B cell (primary cell): ENCODE results near the gene MPIG6B. TPM values are rescaled to one million over a fixed set of nuclear protein-coding genes. Genes with fewer than 3 reads are reported as not detected.

Experiments
- ATAC-seq: fragments of 200-7000 bp; cut with Tn5 transposase; one replicate; pipeline ENCODE4 v1.10.0; 2021; ENCODE audit warnings: low read depth, mild to moderate bottlenecking, moderate number of reproducible peaks, moderate library complexity
- CTCF ChIA-PET: fragments of 350-600 bp; sonication (Branson Sonifier 250); formaldehyde crosslinking; loops from one replicate; lab custom pipeline; 2021; ENCODE audit warnings: antibody characterized with exemption, inconsistent platforms; lab: Charles Lee
- POLR2A ChIA-PET: fragments of 350-600 bp; sonication (Branson Sonifier 250); formaldehyde crosslinking; loops from one replicate; lab custom pipeline; 2021; ENCODE audit warnings: antibody characterized with exemption; lab: Charles Lee
- DNase-seq: peaks from one replicate; pipeline ENCODE4 v3.0.0; 2013
- H2AFZ ChIP-seq: 2 replicates; pipeline ENCODE4 v1.6.1; 2012; ENCODE audit warnings: mild to moderate bottlenecking, low read depth, low read length; ENCODE audit not compliant: insufficient read depth, poor library complexity, severe bottlenecking
- H3K27ac ChIP-seq, 2 donors: 1 replicate in 1 of 2; 2 replicates in 1 of 2; pipeline ENCODE4 v1.5.1; 2012 to 2013; ENCODE audit warnings: low read length in 2 of 2, mild to moderate bottlenecking in 2 of 2, moderate library complexity in 1 of 2
- H3K27me3 ChIP-seq, 4 experiments: fragments of 200-600 bp in 1 of 4; sonication (generic) in 1 of 4; replicated peaks in 1 of 4; 1 replicate in 2 of 4; 2 replicates in 2 of 4; pipeline versions ENCODE4 v1.6.1 to v1.7.0; 2013 to 2016; ENCODE audit warnings: low read length in 3 of 4, mild to moderate bottlenecking in 2 of 4, mixed read lengths in 1 of 4, moderate library complexity in 1 of 4; ENCODE audit not compliant: insufficient read depth in 4 of 4, control insufficient read depth in 3 of 4; ENCODE audit errors: control extremely low read depth in 1 of 4
- H3K36me3 ChIP-seq, 2 experiments: replicated peaks in 1 of 2; 1 replicate in 1 of 2; 2 replicates in 1 of 2; pipeline versions ENCODE4 v1.6.1 to v1.7.1; 2013; ENCODE audit warnings: low read length in 1 of 2; ENCODE audit not compliant: insufficient read depth in 2 of 2, control insufficient read depth in 1 of 2; ENCODE audit errors: control extremely low read depth in 1 of 2, extremely low read depth in 1 of 2
- H3K4me1 ChIP-seq, 2 donors: fragments of 200-600 bp in 1 of 2; sonication (generic) in 1 of 2; 1 replicate in 1 of 2; 2 replicates in 1 of 2; pipeline versions ENCODE4 v1.5.1 to v1.6.1; 2013 to 2017; ENCODE audit warnings: low read length in 2 of 2; ENCODE audit not compliant: control insufficient read depth in 2 of 2, insufficient read depth in 2 of 2
- H3K4me2 ChIP-seq: replicated peaks from 2 replicates; pipeline ENCODE3; 2012; ENCODE audit warnings: mild to moderate bottlenecking, low read depth, low read length; ENCODE audit not compliant: poor library complexity, severe bottlenecking
- H3K4me3 ChIP-seq, 5 experiments: fragments of 200-600 bp in 1 of 5; sonication (generic) in 1 of 5; 1 replicate in 3 of 5; 2 replicates in 2 of 5; pipeline versions ENCODE4 v1.5.1 to v1.7.0; 2011 to 2016; ENCODE audit warnings: low read length in 4 of 5, mild to moderate bottlenecking in 4 of 5, low read depth in 2 of 5, control low read depth in 1 of 5, moderate library complexity in 1 of 5; ENCODE audit not compliant: insufficient read depth in 1 of 5; ENCODE audit errors: control extremely low read depth in 1 of 5, extremely low read depth in 1 of 5
- H3K79me2 ChIP-seq: fragments of 200-600 bp; sonication (generic); one replicate; pipeline ENCODE4 v1.6.0; 2016; ENCODE audit warnings: low read length; ENCODE audit not compliant: control insufficient read depth, insufficient read depth
- H3K9ac ChIP-seq: fragments of 200-600 bp; sonication (generic); 2 replicates; pipeline ENCODE4 v1.6.1; 2017; ENCODE audit warnings: mild to moderate bottlenecking, low read length, moderate library complexity
- H3K9me3 ChIP-seq, 3 donors: one replicate each; pipeline versions ENCODE4 v1.6.1 to v1.7.1; 2013; ENCODE audit warnings: low read length in 2 of 3; ENCODE audit not compliant: control insufficient read depth in 2 of 3, insufficient read depth in 1 of 3; ENCODE audit errors: control extremely low read depth in 1 of 3
- H4K20me1 ChIP-seq: 2 replicates; pipeline ENCODE4 v1.6.0; 2012; ENCODE audit warnings: mild to moderate bottlenecking, low read length; ENCODE audit not compliant: insufficient read depth, control insufficient read depth, poor library complexity, severe bottlenecking
- H3K27ac Mint-ChIP-seq: one replicate; pipeline ENCODE4 v1.8.0; 2021; ENCODE audit warnings: mixed read lengths
- H3K27me3 Mint-ChIP-seq: one replicate; pipeline ENCODE4 v1.8.0; 2021; ENCODE audit warnings: mixed read lengths
- H3K4me1 Mint-ChIP-seq: one replicate; pipeline ENCODE4 v1.8.0; 2021; ENCODE audit warnings: mixed read lengths
- H3K4me3 Mint-ChIP-seq: one replicate; pipeline ENCODE4 v1.8.0; 2021; ENCODE audit warnings: mixed read lengths
- H3K9me3 Mint-ChIP-seq: one replicate; pipeline ENCODE4 v1.8.0; 2022; ENCODE audit warnings: mixed read lengths; ENCODE audit not compliant: insufficient read depth
- CTCF ChIP-seq: fragments of 200-600 bp; IDR thresholded peaks from one replicate; pipeline ENCODE4 v1.8.0; 2022; ENCODE audit warnings: antibody characterized with exemption, mild to moderate bottlenecking
- EZH2 ChIP-seq: IDR thresholded peaks from 2 replicates; pipeline ENCODE4 v1.6.1; 2012; ENCODE audit warnings: borderline replicate concordance, low read depth, mild to moderate bottlenecking, moderate library complexity, low read length; ENCODE audit not compliant: insufficient read depth, poor library complexity, severe bottlenecking
- WGBS: methylation state at CpG from one replicate; pipeline ENCODE4 v1.1.5; 2013; ENCODE audit warnings: missing lambda C conversion rate; ENCODE audit not compliant: insufficient coverage; 5-methylcytosine and 5-hydroxymethylcytosine counted together
- intact Hi-C: fragments of 100-400 bp; cut with micrococcal nuclease; formaldehyde crosslinking; loops from one replicate; pipeline ENCODE4 v1.10.0; 2022
- polyA plus RNA-seq: library from polyadenylated mRNA; depleted of rRNA; stranded (reverse); fragments of >200 nt; gene quantifications from 2 replicates; pipeline ENCODE4 v1.2.3, GENCODE V29; 2012
- total RNA-seq, 2 donors: library from RNA; stranded (reverse); fragments of 120-200 nt in 1 of 2; gene quantifications; 1 replicate in 1 of 2; 2 replicates in 1 of 2; pipeline versions ENCODE4 v1.2.3 to v1.2.4, GENCODE V29; 2013 to 2022

The MPIG6B gene
- total and polyA plus RNA-seq, 2 donors (not counting 1 experiment from before 2014, with no cell fraction given) = 0.54 to 1.6 TPM

DNA sequence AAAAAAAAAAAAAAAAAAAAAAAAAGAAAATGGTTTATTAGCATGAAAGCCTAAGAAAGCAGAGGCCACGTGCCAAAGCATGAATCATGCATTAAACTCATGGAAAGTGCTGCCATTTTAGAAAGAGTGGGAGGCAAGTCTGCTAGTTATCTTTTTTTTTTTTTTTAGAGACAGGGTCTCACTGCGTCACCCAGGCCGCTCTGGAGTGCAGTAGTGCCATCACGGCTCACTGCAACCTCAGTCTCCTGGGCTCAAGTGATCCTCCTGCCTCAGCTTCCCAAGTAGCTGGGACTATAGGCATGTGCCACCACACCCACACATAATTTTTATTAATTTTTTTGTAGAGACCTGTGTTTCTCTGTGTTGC lies 48.8 kb downstream of the MPIG6B start:
- TF ChIP-seq EZH2 (no peak), CTCF (no peak)
- H4K20me1 ChIP-seq = no peaks in the 10 kb centered on the region
- no peak overlapping the region for H3K9ac ChIP-seq
- Mint-ChIP-seq H3K4me1 (peaks cover 23% of the 10 kb centered on the region), H3K27ac (no peak overlapping the region), H3K4me3 (no peak overlapping the region), H3K27me3 (no peaks in the 10 kb centered on the region), H3K9me3 (no peaks in the 10 kb centered on the region)
- 100% methylated on average over 3 of the region's 4 CpGs for WGBS
- H3K4me3 ChIP-seq = no peak overlapping the region
- POLR2A ChIA-PET = interaction anchor here (0.7 kb wide), 1 partner anchor 11 kb away, joined by 3 read pairs; no protein-coding TSS in a partner anchor
- no peaks in the 10 kb centered on the region for H3K9me3 ChIP-seq
- CTCF ChIA-PET = interaction anchor here (0.6 to 1.3 kb wide), 6 partner anchors 26 to 97 kb away, joined by 3 read pairs; no protein-coding TSS in a partner anchor
- H3K27me3 ChIP-seq = no peaks in the 10 kb centered on the region
- H3K4me2 ChIP-seq = no peak overlapping the region
- intact Hi-C loops = loop anchor here (5.0 kb wide), 1 partner anchor 60 kb away; no protein-coding TSS in a partner anchor
- no peaks in the 10 kb centered on the region for H3K79me2 ChIP-seq
- no peaks in the 10 kb centered on the region for H3K36me3 ChIP-seq
- DNase-seq = no peak
- H3K4me1 ChIP-seq = peaks cover 8 to 21% of the 10 kb centered on the region in 2 donors
- ATAC-seq = no peak
- no peak overlapping the region for H3K27ac ChIP-seq
- H2AFZ ChIP-seq = no peak overlapping the region

GRCh38 chr6:31775184-31775583 lies 52.0 kb downstream of the MPIG6B start:
- H3K9me3 Mint-ChIP-seq = no peaks in the 10 kb centered on the region
- peaks cover 15 to 30% of the 10 kb centered on the region in 2 donors for H3K4me1 ChIP-seq
- no peaks in the 10 kb centered on the region for H3K27me3 Mint-ChIP-seq
- H3K36me3 ChIP-seq = peaks cover 0 to 22% of the 10 kb centered on the region in 2 experiments
- H3K79me2 ChIP-seq = no peaks in the 10 kb centered on the region
- H3K9me3 ChIP-seq = no peaks in the 10 kb centered on the region
- H2AFZ ChIP-seq = no peak overlapping the region
- no peak for DNase-seq
- H3K4me2 ChIP-seq = no peak overlapping the region
- H3K27me3 ChIP-seq = no peaks in the 10 kb centered on the region
- H3K9ac ChIP-seq = no peak overlapping the region
- intact Hi-C loops = no loop called here
- H3K4me3 ChIP-seq = no peak overlapping the region
- no peak for ATAC-seq
- WGBS = 95% methylated on average over 2 of the region's 4 CpGs
- H4K20me1 ChIP-seq = no peaks in the 10 kb centered on the region
- H3K4me1 Mint-ChIP-seq = peaks cover 26% of the 10 kb centered on the region
- no peak for TF ChIP-seq CTCF
- no peak for TF ChIP-seq EZH2
- CTCF ChIA-PET = interaction anchor here (1.0 to 2.0 kb wide), 5 partner anchors 12 to 38 kb away, joined by 3 to 6 read pairs (median 3); no protein-coding TSS in a partner anchor
- peak overlapping the region; percentile 7 for H3K4me3 Mint-ChIP-seq
- no peak overlapping the region for H3K27ac ChIP-seq
- POLR2A ChIA-PET = interaction anchor here (0.5 to 1.0 kb wide), 4 partner anchors 14 to 115 kb away, joined by 3 to 5 read pairs (median 3); no protein-coding TSS in a partner anchor
- no peak overlapping the region for H3K27ac Mint-ChIP-seq
